ENCODE measurements around the gene KCNK4.

KCNK4 gene

GRCh38 chr11:64262271-64263002, 28.7 kb upstream of the KCNK4 start:
- peaks cover 3% of the 10 kb centered on the region for H3K4me1 Mint-ChIP-seq
- no peaks in the 10 kb centered on the region for H3K27me3 Mint-ChIP-seq
- no peaks in the 10 kb centered on the region for H3K9me3 Mint-ChIP-seq
- H3K36me3 Mint-ChIP-seq: no peaks in the 10 kb centered on the region
- H3K4me3 Mint-ChIP-seq: no peak overlapping the region
- H3K27ac Mint-ChIP-seq: no peak overlapping the region

DNA sequence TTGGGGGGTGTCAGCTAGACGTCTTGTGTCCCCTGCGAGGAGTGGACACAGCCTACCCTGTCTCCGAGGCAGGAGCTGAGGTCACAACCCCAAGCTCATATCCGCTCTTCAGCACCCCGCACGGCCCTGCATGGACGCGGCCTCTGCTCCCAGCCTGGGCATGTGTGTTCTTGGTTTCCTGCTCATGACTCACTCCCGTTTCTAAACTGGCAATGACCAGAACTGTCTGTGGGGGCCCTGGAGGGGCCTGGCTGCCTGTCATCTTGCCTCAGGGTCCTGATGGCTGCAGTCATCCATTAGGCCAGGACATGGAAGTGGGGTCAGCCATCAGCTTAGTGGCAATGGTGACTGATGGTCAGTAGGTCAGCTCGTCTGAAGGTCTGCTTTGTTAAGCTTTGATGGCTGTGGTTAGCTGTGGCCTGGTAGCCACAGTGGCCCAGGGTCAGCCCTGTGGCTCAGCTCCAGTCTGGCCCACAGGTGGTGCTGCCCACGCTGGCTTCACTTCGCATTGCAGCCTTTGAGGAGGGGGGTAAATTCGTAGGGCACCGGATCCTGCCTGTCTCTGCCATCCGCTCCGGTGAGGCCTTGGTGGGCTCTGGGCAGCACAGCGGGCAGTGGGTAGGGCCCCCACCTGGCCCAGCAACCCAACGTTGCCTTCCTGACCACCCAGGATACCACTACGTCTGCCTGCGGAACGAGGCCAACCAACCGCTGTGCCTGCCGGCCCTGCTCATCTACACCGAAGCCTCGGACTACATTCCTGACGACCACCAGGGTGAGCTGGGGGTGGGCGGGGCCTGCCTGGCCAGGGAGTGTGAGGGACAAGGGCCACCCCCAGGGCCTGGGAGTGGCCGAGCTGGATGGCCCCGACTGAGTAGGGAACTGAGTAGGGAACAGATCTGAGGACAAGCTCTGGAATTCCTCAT, 27.8 kb upstream of the KCNK4 start:
- peaks cover 8% of the 10 kb centered on the region for H3K4me1 Mint-ChIP-seq
- no peaks in the 10 kb centered on the region for H3K36me3 Mint-ChIP-seq
- no peak overlapping the region for H3K4me3 Mint-ChIP-seq
- no peaks in the 10 kb centered on the region for H3K27me3 Mint-ChIP-seq
- H3K27ac Mint-ChIP-seq: no peak overlapping the region
- no peaks in the 10 kb centered on the region for H3K9me3 Mint-ChIP-seq

DNA sequence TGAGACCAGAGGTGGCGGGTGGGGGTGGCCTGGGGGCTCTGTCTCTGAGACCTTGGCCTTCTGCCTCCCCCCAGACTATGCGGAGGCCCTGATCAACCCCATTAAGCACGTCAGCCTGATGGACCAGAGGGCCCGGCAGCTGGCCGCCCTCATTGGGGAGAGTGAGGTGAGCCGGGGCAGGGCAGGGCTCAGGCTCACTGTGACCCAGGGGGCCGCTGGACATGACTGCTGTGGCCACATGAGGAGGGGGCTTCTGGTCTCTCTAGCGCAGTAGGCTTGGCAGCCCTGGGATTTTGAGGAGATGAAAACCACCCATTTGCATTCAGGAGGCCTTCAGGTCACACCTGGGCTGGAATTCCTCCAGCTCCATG, 27.2 kb upstream of the KCNK4 start:
- Mint-ChIP-seq H3K4me1 (peaks cover 13% of the 10 kb centered on the region), H3K4me3 (no peak overlapping the region), H3K27me3 (no peaks in the 10 kb centered on the region), H3K36me3 (no peaks in the 10 kb centered on the region), H3K9me3 (no peaks in the 10 kb centered on the region), H3K27ac (no peak overlapping the region)

- H3K27ac Mint-ChIP-seq: no peak overlapping the region
- H3K36me3 Mint-ChIP-seq: no peaks in the 10 kb centered on the region
- H3K4me1 Mint-ChIP-seq: peaks cover 16% of the 10 kb centered on the region
- H3K4me3 Mint-ChIP-seq: no peak overlapping the region
- H3K9me3 Mint-ChIP-seq: no peaks in the 10 kb centered on the region
- no peaks in the 10 kb centered on the region for H3K27me3 Mint-ChIP-seq
Measured at GRCh38 chr11:64264371-64264852, 26.7 kb upstream of the KCNK4 start.

GRCh38 chr11:64265176-64266160, 25.6 kb upstream of the KCNK4 start:
- no peaks in the 10 kb centered on the region for H3K9me3 Mint-ChIP-seq
- no peak overlapping the region for H3K4me3 Mint-ChIP-seq
- H3K36me3 Mint-ChIP-seq: no peaks in the 10 kb centered on the region
- no peaks in the 10 kb centered on the region for H3K27me3 Mint-ChIP-seq
- H3K4me1 Mint-ChIP-seq: peaks cover 13% of the 10 kb centered on the region
- no peak overlapping the region for H3K27ac Mint-ChIP-seq

DNA sequence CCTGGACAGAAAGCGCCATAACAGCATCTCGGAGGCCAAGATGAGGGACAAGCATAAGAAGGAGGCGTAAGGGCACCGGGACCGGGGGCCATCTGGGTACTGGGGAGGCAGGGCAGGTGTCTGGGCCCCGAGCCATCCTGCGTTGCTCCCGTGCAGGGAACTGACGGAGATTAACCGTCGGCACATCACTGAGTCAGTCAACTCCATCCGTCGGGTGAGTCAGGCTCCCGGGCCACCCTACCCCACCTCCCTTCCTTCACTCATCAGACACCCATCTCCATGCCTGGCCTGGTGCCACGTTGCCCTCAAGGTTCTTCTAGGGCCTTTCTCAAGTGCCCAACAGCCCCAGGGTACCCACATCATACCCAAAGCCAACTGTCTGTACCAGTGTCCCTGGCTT, 24.8 kb upstream of the KCNK4 start:
- Mint-ChIP-seq H3K9me3 (no peaks in the 10 kb centered on the region), H3K36me3 (no peaks in the 10 kb centered on the region), H3K4me1 (peaks cover 13% of the 10 kb centered on the region), H3K27me3 (no peaks in the 10 kb centered on the region), H3K4me3 (no peak overlapping the region), H3K27ac (no peak overlapping the region)

- no peaks in the 10 kb centered on the region for H3K27me3 Mint-ChIP-seq
- H3K4me3 Mint-ChIP-seq: no peak overlapping the region
- H3K36me3 Mint-ChIP-seq: no peaks in the 10 kb centered on the region
- H3K9me3 Mint-ChIP-seq: no peaks in the 10 kb centered on the region
- no peak overlapping the region for H3K27ac Mint-ChIP-seq
- H3K4me1 Mint-ChIP-seq: peaks cover 13% of the 10 kb centered on the region
Measured at GRCh38 chr11:64267207-64267945, 23.7 kb upstream of the KCNK4 start.

GRCh38 chr11:64268025-64268892, 22.8 kb upstream of the KCNK4 start:
- Mint-ChIP-seq H3K4me3 (peak overlapping the region; percentile 97), H3K27me3 (no peaks in the 10 kb centered on the region), H3K36me3 (no peaks in the 10 kb centered on the region)

GRCh38 chr11:64268893-64269539, 22.1 kb upstream of the KCNK4 start:
- Mint-ChIP-seq H3K36me3 (no peaks in the 10 kb centered on the region), H3K4me3 (peak overlapping the region; percentile 97), H3K9me3 (no peaks in the 10 kb centered on the region), H3K27me3 (no peaks in the 10 kb centered on the region), H3K27ac (peak overlapping the region; percentile 94), H3K4me1 (peaks cover 13% of the 10 kb centered on the region)

More at GRCh38 chr11:64268025-64268892, 22.8 kb upstream of the KCNK4 start:
- H3K27ac Mint-ChIP-seq: peak overlapping the region; percentile 94
- H3K4me1 Mint-ChIP-seq: peaks cover 13% of the 10 kb centered on the region
- no peaks in the 10 kb centered on the region for H3K9me3 Mint-ChIP-seq

DNA sequence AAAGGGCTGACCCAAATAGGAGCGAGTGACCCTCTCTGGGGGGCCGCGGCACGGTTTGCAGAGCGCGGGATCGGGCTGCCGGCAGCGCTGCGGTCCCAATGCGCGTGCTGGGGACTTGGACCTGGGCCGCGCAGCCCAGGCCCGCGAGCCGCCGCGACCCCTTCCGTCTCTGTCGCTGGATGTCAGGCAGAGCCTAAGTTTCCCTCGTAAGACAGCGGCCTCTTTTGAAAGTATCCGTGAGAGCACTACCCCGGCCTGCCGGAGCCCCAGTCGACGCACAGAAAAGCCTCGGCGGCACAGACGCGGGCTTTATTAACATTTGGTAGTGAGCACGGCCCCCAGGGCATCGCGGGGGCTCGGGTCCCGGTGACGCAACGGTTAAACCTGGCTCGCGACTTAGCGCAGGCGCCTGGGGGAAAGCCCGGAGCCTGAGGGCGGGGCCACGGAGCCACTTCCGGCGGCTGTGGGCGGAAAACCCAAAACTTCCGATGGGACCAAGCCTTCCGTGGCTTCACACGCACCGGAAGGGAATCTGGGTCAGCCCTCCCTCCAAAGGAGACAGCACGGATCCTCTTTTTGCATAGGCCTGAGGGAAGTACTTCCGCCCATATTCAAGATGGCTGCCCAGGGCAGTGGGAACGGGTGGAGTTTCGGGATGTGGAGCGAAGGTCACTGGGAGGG, 21.4 kb upstream of the KCNK4 start:
- Mint-ChIP-seq H3K4me1 (peaks cover 13% of the 10 kb centered on the region), H3K27me3 (no peaks in the 10 kb centered on the region), H3K27ac (peak overlapping the region; percentile 97), H3K9me3 (no peaks in the 10 kb centered on the region), H3K36me3 (no peaks in the 10 kb centered on the region), H3K4me3 (peak overlapping the region; percentile 97)

DNA sequence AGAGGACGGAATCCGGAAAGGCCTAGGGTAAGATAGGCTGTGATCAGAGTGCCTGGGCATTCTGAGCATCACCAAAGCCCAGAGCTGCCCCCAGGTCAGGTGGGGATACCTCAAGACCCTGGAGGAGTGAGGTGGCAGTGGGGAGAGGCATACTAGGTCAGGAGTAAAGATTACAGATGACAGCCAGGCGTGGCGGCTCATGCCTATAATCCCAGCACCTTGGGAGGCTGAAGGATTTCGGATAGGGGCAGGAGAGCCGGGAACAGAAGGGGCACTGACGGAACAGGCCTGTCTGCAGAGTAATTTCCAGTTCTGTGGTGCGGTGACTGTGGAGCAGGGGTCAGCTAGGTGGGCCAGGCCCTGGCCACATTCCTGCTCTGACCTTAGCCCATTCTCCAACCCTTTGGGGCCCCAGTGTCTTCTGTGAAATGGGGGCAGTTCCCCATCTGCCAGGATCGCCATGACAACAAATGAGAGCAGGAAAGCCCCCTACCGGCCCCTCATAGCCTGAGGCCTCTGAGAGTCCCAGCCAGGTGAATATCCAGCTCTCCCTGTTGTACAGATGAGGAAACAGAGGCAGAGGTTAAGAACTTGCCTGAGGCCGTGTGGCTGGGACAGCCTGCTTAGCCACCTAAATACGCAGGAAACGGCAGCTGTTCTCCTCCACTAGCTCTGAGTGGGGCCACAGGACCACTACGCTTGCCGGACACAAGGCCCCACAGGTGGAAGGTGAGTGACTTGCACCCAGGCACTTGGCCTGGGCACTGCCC, 15.9 kb upstream of the KCNK4 start:
- Mint-ChIP-seq H3K27ac (no peak overlapping the region), H3K27me3 (no peaks in the 10 kb centered on the region), H3K9me3 (no peaks in the 10 kb centered on the region), H3K4me3 (no peak overlapping the region), H3K36me3 (peaks cover 2% of the 10 kb centered on the region), H3K4me1 (no peaks in the 10 kb centered on the region)

DNA sequence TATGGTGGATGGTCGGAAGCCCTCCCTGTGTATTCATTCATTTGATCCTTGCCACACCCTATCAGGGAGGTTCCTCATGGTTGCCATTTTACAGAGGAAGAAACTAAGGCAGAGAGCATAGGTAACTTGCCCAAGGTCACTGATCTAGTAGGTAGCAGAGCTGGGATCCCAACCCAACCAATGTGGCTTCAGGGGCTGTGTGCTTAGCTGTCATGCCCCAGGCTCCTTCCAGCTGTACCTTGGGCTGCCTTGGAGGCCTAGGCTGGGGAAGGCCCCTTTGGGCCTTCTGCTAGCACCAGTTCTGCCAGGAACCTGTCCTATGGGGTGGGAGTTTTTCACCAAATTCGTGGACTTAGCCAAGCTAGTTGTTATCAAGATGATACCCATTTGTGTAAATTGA, 15.3 kb upstream of the KCNK4 start:
- no peaks in the 10 kb centered on the region for H3K27me3 Mint-ChIP-seq
- H3K36me3 Mint-ChIP-seq: peaks cover 2% of the 10 kb centered on the region
- no peak overlapping the region for H3K4me3 Mint-ChIP-seq
- H3K9me3 Mint-ChIP-seq: no peaks in the 10 kb centered on the region
- H3K27ac Mint-ChIP-seq: no peak overlapping the region
- no peaks in the 10 kb centered on the region for H3K4me1 Mint-ChIP-seq
